Measurements from ENCODE around the gene AKAP8.

DNA sequence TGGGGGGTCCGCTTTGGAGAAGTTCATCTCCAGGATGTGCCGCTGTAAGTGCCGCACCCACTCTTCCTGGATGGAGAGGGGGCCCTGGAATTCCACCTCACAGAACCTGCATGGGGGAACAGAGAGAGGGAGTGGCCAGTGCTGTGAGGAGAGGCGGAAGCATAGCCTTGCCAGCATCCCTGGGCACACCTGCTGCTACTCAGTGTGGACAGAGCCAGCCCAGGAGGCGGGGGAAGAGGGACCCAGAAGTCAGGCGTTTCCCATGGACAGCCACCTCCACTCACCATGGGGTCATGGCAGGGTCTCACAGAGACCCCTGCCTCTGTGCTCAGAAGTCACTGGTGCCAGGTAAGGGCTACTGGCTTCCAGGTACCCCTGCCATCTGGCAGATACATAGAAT is 43.5 kb upstream of the AKAP8 start:
- TF ChIP-seq, protein P1, sequence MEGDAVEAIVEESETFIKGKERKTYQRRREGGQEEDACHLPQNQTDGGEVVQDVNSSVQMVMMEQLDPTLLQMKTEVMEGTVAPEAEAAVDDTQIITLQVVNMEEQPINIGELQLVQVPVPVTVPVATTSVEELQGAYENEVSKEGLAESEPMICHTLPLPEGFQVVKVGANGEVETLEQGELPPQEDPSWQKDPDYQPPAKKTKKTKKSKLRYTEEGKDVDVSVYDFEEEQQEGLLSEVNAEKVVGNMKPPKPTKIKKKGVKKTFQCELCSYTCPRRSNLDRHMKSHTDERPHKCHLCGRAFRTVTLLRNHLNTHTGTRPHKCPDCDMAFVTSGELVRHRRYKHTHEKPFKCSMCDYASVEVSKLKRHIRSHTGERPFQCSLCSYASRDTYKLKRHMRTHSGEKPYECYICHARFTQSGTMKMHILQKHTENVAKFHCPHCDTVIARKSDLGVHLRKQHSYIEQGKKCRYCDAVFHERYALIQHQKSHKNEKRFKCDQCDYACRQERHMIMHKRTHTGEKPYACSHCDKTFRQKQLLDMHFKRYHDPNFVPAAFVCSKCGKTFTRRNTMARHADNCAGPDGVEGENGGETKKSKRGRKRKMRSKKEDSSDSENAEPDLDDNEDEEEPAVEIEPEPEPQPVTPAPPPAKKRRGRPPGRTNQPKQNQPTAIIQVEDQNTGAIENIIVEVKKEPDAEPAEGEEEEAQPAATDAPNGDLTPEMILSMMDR (IDR thresholded peaks at IDR 0.05): no peak
- no peak for TF ChIP-seq POLR2A (IDR thresholded peaks at IDR 0.05)

Measured in Peyer's patch (tissue), 4 donors.